T-helper 2 cell treated with Interferon-gamma antibody and Interleukin-4, amounts not matched to agents 5 μg/mL and 100 μg/mL, for 36 hours (primary cell): ENCODE results near the gene CALM1.

Experiments
- DNase-seq: peaks from one replicate; pipeline ENCODE4 v3.0.0; 2021; ENCODE audit warnings: low spot score
- H3K27ac Mint-ChIP-seq: one replicate; pipeline ENCODE4 v1.8.0; 2021; ENCODE audit warnings: mild to moderate bottlenecking, mixed read lengths
- H3K27me3 Mint-ChIP-seq: one replicate; pipeline ENCODE4 v1.8.0; 2021; ENCODE audit warnings: low read depth, mixed read lengths
- H3K36me3 Mint-ChIP-seq: one replicate; pipeline ENCODE4 v1.8.0; 2021; ENCODE audit warnings: low read depth, mixed read lengths
- H3K4me1 Mint-ChIP-seq: one replicate; pipeline ENCODE4 v1.8.0; 2021; ENCODE audit warnings: low read depth, mixed read lengths
- H3K4me3 Mint-ChIP-seq: one replicate; pipeline ENCODE4 v1.8.0; 2022; ENCODE audit warnings: mild to moderate bottlenecking, moderate library complexity, mixed read lengths
- H3K9me3 Mint-ChIP-seq: one replicate; pipeline ENCODE4 v1.8.0; 2021; ENCODE audit warnings: mixed read lengths

The CALM1 gene

DNA sequence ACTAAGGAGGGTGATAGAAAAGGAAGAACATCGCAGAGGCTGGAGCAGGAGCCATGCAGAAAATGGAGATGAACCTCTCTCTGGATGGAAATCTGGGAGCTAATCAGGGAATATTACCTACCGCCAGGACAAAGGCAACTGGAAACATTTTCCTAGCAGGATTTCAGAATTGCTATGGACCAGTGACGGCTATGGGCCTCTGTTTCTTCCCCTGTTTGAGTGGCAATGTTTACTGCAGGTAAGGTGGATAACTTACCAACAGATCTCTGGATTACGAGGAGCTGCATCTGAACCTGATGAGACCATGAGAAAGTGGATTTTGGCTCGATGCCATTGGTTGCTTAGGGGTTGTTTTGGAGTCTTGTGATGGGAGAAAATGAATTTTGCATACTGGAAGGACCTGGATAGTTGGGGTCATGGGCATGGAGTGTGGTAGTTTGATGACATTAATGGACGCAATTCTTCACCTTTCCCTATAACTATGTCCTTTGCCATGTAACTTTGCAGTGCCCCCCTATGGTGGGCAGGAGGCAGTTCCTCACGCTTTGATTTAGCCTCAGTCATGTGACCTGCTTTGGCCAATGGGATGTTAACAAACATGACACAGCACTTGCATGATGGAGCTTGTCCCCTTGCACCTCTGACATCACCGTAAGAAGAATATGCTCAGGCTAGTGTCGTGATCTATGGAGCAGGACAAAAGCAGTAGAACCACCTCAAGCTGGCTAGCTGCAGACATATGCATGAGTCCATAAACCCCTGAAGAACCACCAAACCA lies 51.1 kb downstream of the CALM1 start:
- no peak for DNase-seq
- H3K4me1 Mint-ChIP-seq = no peaks in the 10 kb centered on the region
- H3K27ac Mint-ChIP-seq = no peak overlapping the region
- H3K9me3 Mint-ChIP-seq = no peaks in the 10 kb centered on the region
- H3K27me3 Mint-ChIP-seq = peaks cover 3% of the 10 kb centered on the region
- no peaks in the 10 kb centered on the region for H3K36me3 Mint-ChIP-seq
- no peak overlapping the region for H3K4me3 Mint-ChIP-seq

DNA sequence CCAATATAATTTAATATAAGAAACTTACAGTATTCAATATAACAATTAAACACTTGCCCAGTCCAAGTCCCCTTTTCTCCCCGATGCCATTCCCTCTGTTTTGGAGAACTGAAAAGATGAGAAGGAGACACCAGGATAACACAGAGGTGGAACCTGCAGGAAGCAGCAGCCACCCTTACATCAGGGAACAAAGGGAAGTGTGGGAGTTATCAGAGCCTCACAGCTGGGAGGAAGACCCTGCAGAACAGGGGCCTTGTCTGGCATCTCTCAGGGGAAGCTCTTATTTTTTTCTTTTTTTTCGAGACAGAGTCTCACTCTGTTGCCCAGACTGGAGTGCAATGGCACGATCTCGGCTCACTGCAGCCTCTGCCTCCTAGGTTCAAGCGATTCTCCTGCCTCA lies 52.6 kb downstream of the CALM1 start:
- Mint-ChIP-seq H3K27me3 (no peaks in the 10 kb centered on the region), H3K27ac (no peak overlapping the region), H3K4me1 (no peaks in the 10 kb centered on the region), H3K9me3 (no peaks in the 10 kb centered on the region), H3K4me3 (no peak overlapping the region), H3K36me3 (no peaks in the 10 kb centered on the region)
- no peak for DNase-seq

GRCh38 chr14:90450151-90450550 lies 53.3 kb downstream of the CALM1 start:
- H3K27ac Mint-ChIP-seq = no peak overlapping the region
- no peaks in the 10 kb centered on the region for H3K9me3 Mint-ChIP-seq
- no peaks in the 10 kb centered on the region for H3K4me1 Mint-ChIP-seq
- H3K27me3 Mint-ChIP-seq = no peaks in the 10 kb centered on the region
- H3K4me3 Mint-ChIP-seq = no peak overlapping the region
- no peaks in the 10 kb centered on the region for H3K36me3 Mint-ChIP-seq
- DNase-seq = no peak

GRCh38 chr14:90450667-90451066 lies 53.8 kb downstream of the CALM1 start:
- Mint-ChIP-seq H3K4me3 (no peak overlapping the region), H3K9me3 (no peaks in the 10 kb centered on the region), H3K27ac (no peak overlapping the region), H3K4me1 (no peaks in the 10 kb centered on the region), H3K27me3 (no peaks in the 10 kb centered on the region), H3K36me3 (no peaks in the 10 kb centered on the region)
- no peak for DNase-seq

GRCh38 chr14:90451443-90451842 lies 54.6 kb downstream of the CALM1 start:
- Mint-ChIP-seq H3K4me1 (no peaks in the 10 kb centered on the region), H3K27me3 (no peaks in the 10 kb centered on the region), H3K4me3 (no peak overlapping the region), H3K9me3 (no peaks in the 10 kb centered on the region), H3K27ac (no peak overlapping the region), H3K36me3 (no peaks in the 10 kb centered on the region)
- no peak for DNase-seq

GRCh38 chr14:90451961-90452360 lies 55.1 kb downstream of the CALM1 start:
- Mint-ChIP-seq H3K27ac (no peak overlapping the region), H3K4me1 (no peaks in the 10 kb centered on the region), H3K9me3 (no peaks in the 10 kb centered on the region), H3K4me3 (no peak overlapping the region), H3K36me3 (no peaks in the 10 kb centered on the region), H3K27me3 (no peaks in the 10 kb centered on the region)
- DNase-seq = no peak

DNA sequence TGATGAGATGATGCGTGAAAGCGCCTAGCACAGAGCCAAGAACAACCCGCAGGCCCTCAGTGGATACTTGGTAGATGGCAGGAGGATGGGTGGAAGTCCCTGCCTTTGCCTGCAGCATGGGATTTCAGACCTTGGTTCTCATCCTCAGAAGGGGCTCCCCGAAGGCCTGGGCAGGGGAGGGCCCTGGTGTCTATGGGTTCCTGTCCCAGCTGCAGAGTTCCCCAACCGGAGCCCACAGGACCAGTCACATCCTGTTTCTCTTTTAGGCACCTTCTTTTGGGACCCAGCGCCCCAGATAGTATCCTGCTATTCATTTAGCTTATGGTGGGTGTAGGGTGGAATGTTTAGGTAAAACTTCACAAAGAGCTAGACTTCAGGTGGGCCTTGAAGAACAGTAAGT lies 55.5 kb downstream of the CALM1 start:
- Mint-ChIP-seq H3K27me3 (no peaks in the 10 kb centered on the region), H3K27ac (no peak overlapping the region), H3K4me3 (no peak overlapping the region)

DNA sequence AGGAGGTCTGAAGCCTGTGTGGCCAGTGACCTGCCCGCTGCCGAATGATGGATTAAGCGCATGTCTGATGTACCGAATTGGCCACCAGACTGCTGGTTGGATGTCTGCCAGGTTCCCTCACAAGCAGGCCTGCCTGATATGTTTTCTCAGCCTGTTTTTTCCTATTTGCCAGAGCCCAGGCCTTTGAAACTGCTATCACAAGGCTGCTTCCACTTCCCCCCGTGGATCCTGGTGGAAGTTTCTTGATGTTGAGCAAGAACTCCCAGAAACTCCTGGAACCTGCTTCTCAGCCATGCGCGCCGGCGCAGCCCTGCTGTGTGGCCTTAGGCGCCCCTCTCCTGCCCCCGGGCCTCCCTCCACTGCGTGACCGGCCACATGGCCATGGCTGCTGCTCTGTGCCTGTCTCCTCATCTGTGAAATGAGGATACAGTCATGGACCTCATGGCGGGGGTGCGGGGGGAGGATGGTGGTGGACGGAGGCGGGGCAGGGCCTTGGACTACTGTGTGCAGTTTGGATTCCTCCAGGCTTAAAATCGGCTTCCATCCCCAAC lies 56.6 kb downstream of the CALM1 start:
- H3K27ac Mint-ChIP-seq = no peak overlapping the region
- H3K4me1 Mint-ChIP-seq = no peaks in the 10 kb centered on the region
- H3K9me3 Mint-ChIP-seq = no peaks in the 10 kb centered on the region
- no peaks in the 10 kb centered on the region for H3K27me3 Mint-ChIP-seq
- no peak overlapping the region for H3K4me3 Mint-ChIP-seq
- DNase-seq = no peak
- H3K36me3 Mint-ChIP-seq = no peaks in the 10 kb centered on the region

More for the DNA sequence above, 55.5 kb downstream of the CALM1 start:
- DNase-seq = no peak
- H3K9me3 Mint-ChIP-seq = no peaks in the 10 kb centered on the region
- no peaks in the 10 kb centered on the region for H3K4me1 Mint-ChIP-seq
- no peaks in the 10 kb centered on the region for H3K36me3 Mint-ChIP-seq

- H3K4me1 Mint-ChIP-seq = no peaks in the 10 kb centered on the region
- no peak for DNase-seq
- no peaks in the 10 kb centered on the region for H3K36me3 Mint-ChIP-seq
- no peaks in the 10 kb centered on the region for H3K27me3 Mint-ChIP-seq
- no peaks in the 10 kb centered on the region for H3K9me3 Mint-ChIP-seq
- no peak overlapping the region for H3K4me3 Mint-ChIP-seq
- no peak overlapping the region for H3K27ac Mint-ChIP-seq
Measured at GRCh38 chr14:90454041-90455000, 57.5 kb downstream of the CALM1 start.

DNA sequence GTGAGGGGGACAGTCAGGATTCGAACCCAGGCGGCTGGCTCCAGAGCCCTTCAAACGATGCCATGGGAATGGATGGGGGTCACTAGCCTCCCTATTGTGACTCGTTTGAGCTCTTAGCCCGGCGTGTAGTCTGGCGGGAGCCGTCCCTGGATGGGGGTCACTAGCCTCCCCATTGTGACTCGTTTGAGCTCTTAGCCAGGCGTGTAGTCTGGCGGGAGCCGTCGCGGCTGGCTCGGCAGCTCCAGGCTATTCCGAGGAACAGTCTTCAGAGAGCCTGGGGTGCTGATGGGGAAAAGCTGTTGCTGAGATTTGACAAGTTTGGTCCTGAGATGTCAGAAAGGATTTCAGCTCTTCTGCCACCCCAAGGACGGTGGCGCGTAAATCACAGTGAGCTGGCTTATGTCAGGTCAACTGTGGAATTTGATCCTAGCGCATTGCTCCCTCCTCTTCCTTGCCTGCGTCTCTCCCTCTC lies 58.3 kb downstream of the CALM1 start:
- H3K36me3 Mint-ChIP-seq = no peaks in the 10 kb centered on the region
- DNase-seq = no peak
- H3K27me3 Mint-ChIP-seq = peaks cover 3% of the 10 kb centered on the region
- no peaks in the 10 kb centered on the region for H3K9me3 Mint-ChIP-seq
- no peaks in the 10 kb centered on the region for H3K4me1 Mint-ChIP-seq
- no peak overlapping the region for H3K4me3 Mint-ChIP-seq
- no peak overlapping the region for H3K27ac Mint-ChIP-seq

- Mint-ChIP-seq H3K9me3 (no peaks in the 10 kb centered on the region), H3K27me3 (peaks cover 3% of the 10 kb centered on the region), H3K27ac (no peak overlapping the region), H3K36me3 (no peaks in the 10 kb centered on the region), H3K4me1 (no peaks in the 10 kb centered on the region), H3K4me3 (no peak overlapping the region)
- DNase-seq = no peak
Measured at GRCh38 chr14:90456551-90456950, 59.7 kb downstream of the CALM1 start.

DNA sequence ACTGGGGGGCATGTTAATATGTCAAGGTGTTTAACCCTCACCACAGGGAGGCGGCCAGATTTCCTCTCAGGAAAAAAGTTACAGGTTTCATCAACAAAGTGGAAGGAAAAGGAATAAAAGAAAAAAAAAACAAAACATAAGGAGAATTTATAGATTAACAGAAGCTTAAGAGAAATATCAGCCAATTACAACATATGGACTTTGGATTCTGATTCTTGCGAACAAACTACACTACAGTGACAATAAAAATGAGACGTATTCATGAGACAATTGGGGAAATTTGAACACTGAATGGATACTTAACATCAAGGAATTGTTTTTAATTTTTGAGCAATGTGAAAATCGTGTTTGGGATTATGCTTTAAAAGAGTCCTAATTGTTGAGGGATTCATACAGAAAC lies 60.4 kb downstream of the CALM1 start:
- Mint-ChIP-seq H3K27me3 (peaks cover 3% of the 10 kb centered on the region), H3K4me1 (no peaks in the 10 kb centered on the region), H3K4me3 (no peak overlapping the region), H3K36me3 (no peaks in the 10 kb centered on the region), H3K27ac (no peak overlapping the region), H3K9me3 (no peaks in the 10 kb centered on the region)
- DNase-seq = no peak
